ENCODE data around the gene USP22. TPM values are rescaled to one million over a fixed set of nuclear protein-coding genes. Genes with fewer than 3 reads are reported as not detected.

Gene USP22
- total and polyA plus RNA-seq, 2 of the 4 experiments (the other 2 are of a cell fraction): 161 to 319 TPM

DNA sequence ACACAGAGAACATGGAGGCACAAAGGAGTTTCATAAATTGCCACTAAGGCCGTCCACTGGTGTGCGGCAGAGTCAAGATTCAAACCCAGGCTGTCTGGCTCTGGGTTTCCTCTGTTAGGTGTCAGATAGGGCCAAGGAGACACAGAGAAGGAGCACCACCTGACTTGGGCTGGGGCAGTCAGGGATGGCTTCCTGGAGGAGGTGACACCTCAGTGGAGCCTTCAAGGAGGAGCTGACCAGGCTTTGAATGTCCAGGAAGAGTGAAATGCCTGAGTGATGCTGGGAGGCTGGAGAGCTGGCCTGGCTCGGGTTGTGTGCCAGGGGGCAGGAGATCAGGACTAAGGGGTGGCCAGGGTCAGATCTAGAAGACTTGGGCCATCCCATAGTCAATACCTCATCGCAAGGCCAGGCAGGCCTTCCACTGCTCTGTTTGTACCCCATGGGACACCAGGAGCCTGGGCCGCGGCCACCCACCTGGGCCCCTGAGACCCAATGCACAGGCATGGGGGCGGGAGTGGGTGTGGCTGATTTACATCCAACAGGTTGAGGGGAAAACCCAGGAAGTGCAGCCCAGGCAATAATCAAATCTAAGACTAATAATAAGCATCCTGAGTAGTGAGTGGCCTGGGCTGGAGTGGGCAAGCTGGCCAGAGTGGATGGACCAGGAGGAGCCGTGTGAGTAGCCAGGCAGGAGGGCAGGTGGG lies 73.7 kb downstream of the USP22 start:
- dilution Hi-C loops (cut with HindIII; ENCODE audit: low sequenced_read_pairs, unreplicated experiment): no loop called here

More for the DNA sequence above, 73.7 kb downstream of the USP22 start:
- no peak overlapping the region for H4K5ac ChIP-seq (ENCODE audit: low read depth, low read length)
- BruUV-seq (replicated peaks): no TSS peak
- no peak overlapping the region for H2AK9ac ChIP-seq (replicated peaks; ENCODE audit: low read depth, low read length, poor library complexity)
- H2AFZ ChIP-seq (replicated peaks; ENCODE audit: low read length, poor library complexity): no peak overlapping the region
- H3K56ac ChIP-seq (ENCODE audit: extremely low read depth, insufficient read depth, low read length): no peak overlapping the region
- no peaks in the 10 kb centered on the region for H3K9me1 ChIP-seq (ENCODE audit: insufficient read depth, low read length)
- ChIA-PET CTCF (no interaction called here), POLR2A (ENCODE audit: unreplicated experiment) (no interaction called here)
- H3K9me3 ChIP-seq (ENCODE audit: control insufficient read depth, insufficient read depth, low read length): no peaks in the 10 kb centered on the region
- no peak overlapping the region for H2AK5ac ChIP-seq (ENCODE audit: low read depth, low read length)
- H3K27ac ChIP-seq (ENCODE audit: insufficient read depth, low read length): no peak overlapping the region
- no peak overlapping the region for H3K4ac ChIP-seq (ENCODE audit: low read depth, low read length)
- no peak for DNase-seq
- TF ChIP-seq RFX5 (IDR thresholded peaks at IDR 0.05; ENCODE audit: low read depth, low read length) (no peak), CTCF (conservative IDR thresholded peaks at IDR 0.05; ENCODE audit: low read depth, low read length) (no peak), SMC3 (IDR thresholded peaks at IDR 0.05; ENCODE audit: low read depth, low read length) (no peak), RAD21 (IDR thresholded peaks at IDR 0.05; ENCODE audit: low read length) (no peak), POLR2A (IDR thresholded peaks at IDR 0.05; ENCODE audit: low read depth, low read length) (no peak)
- TF ChIP-seq, protein P1, sequence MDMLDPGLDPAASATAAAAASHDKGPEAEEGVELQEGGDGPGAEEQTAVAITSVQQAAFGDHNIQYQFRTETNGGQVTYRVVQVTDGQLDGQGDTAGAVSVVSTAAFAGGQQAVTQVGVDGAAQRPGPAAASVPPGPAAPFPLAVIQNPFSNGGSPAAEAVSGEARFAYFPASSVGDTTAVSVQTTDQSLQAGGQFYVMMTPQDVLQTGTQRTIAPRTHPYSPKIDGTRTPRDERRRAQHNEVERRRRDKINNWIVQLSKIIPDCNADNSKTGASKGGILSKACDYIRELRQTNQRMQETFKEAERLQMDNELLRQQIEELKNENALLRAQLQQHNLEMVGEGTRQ (IDR thresholded peaks at IDR 0.05; ENCODE audit: low read depth, low read length): no peak
- TF ChIP-seq, protein P2, sequence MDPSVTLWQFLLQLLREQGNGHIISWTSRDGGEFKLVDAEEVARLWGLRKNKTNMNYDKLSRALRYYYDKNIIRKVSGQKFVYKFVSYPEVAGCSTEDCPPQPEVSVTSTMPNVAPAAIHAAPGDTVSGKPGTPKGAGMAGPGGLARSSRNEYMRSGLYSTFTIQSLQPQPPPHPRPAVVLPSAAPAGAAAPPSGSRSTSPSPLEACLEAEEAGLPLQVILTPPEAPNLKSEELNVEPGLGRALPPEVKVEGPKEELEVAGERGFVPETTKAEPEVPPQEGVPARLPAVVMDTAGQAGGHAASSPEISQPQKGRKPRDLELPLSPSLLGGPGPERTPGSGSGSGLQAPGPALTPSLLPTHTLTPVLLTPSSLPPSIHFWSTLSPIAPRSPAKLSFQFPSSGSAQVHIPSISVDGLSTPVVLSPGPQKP (IDR thresholded peaks at IDR 0.05; ENCODE audit: borderline replicate concordance, low read depth, low read length): no peak
- H3K23ac ChIP-seq (ENCODE audit: low read depth, low read length): no peak overlapping the region
- no peak overlapping the region for H2BK5ac ChIP-seq (ENCODE audit: low read depth, low read length, poor library complexity, severe bottlenecking)
- no peak overlapping the region for H2BK20ac ChIP-seq (ENCODE audit: low read depth, low read length)
- no peak overlapping the region for H2BK15ac ChIP-seq (ENCODE audit: low read depth, low read length)
- peaks cover 43% of the 10 kb centered on the region for H3K27me3 ChIP-seq (ENCODE audit: control insufficient read depth, insufficient read depth, low read length)
- in situ Hi-C loops (cut with MboI; ENCODE audit: low sequenced_read_pairs): no loop called here
- no peak overlapping the region for H2BK120ac ChIP-seq (ENCODE audit: low read depth, low read length)
- no peaks in the 10 kb centered on the region for H3K4me1 ChIP-seq (ENCODE audit: control insufficient read depth, insufficient read depth, low read length)
- WGBS, 2 experiments (ENCODE audit: extremely low coverage in 2 of 2, insufficient read length in 1 of 2): 100% methylated on average over 1 of the region's 8 CpGs; no CpG with 5 or more reads in 1 of the 2 experiments
- H3K79me1 ChIP-seq (ENCODE audit: low read depth in 1 of 2, low read length in 2 of 2): no peaks in the 10 kb centered on the region
- no peak overlapping the region for H3K14ac ChIP-seq (replicated peaks; ENCODE audit: low read depth, low read length)
- H3K18ac ChIP-seq (ENCODE audit: low read depth, low read length): no peak overlapping the region
- H3K4me2 ChIP-seq (ENCODE audit: low read depth, low read length): no peak overlapping the region
- H3K9ac ChIP-seq (ENCODE audit: low read depth, low read length): no peak overlapping the region
- H4K20me1 ChIP-seq (ENCODE audit: insufficient read depth, low read length): no peaks in the 10 kb centered on the region
- no peaks in the 10 kb centered on the region for H3K36me3 ChIP-seq (ENCODE audit: control insufficient read depth, insufficient read depth, low read length)
- no peak overlapping the region for H4K8ac ChIP-seq (ENCODE audit: low read depth in 2 of 2, low read length in 2 of 2)
- H3K4me3 ChIP-seq (ENCODE audit: insufficient read depth, low read depth, low read length): no peak overlapping the region
- intact Hi-C loops (cut with micrococcal nuclease): no loop called here
- no peak overlapping the region for H4K91ac ChIP-seq (ENCODE audit: insufficient read depth, low read depth, low read length)
- ATAC-seq (ENCODE audit: low read depth): no peak
